Measurements from ENCODE around the gene FAM110A. TPM values are rescaled to one million over a fixed set of nuclear protein-coding genes. Genes with fewer than 3 reads are reported as not detected.

The FAM110A gene
- total RNA-seq, 1 experiment from 2014 or later: 2.6 TPM

DNA sequence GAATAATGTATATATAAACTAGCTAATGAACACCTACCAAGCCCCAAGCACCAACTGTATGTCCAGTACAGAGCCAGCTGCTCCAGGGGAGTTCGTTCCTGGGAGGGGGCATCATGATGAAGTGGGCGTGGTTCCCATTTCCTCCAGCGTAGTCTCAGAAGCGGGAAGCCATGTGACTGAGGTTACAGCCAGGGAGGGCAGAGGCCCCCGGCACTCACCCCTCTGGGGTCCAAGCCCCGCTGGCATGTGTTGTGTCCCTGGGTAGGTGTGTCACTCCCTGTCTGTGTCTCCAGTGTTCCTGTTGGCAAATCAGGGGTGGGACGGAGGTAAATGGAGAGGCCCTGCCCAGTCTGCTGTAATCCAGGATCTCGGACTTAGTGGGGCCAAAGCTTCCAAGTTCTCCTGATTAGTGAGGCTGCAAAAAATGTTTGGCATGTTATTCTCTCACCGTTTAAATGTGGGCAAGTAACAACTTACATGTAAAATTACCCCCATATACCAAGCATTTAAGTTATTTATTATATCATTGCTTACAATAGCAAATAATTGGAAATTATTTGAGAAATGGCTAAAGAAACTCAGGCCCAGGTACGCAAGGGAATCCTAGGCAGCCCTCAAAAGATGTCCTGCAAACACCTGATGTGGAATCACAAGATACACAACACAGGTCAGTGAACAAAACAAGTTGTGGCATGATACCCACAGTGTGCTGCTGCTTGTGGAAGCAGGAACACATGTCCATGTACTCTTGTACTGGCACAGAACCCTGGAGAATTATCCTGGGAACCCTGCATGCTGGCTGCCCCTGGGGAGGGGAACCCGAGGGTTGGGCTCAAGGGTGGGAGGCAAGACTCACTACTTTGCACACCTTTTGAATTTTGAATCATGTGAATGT is 22.2 kb downstream of the FAM110A start:
- in situ Hi-C loops (cut with HindIII; ENCODE audit: low pct_unique_long_range_greater_than_20kb, low sequenced_read_pairs): no loop called here
- no peak for DNase-seq (ENCODE audit: low read depth, low spot score)

- DNase-seq (ENCODE audit: low read depth, low spot score): peak; percentile 13
- in situ Hi-C loops (cut with HindIII; ENCODE audit: low pct_unique_long_range_greater_than_20kb, low sequenced_read_pairs): no loop called here
These were observed 22.9 kb downstream of the FAM110A start for GRCh38 chr20:856361-856775.

DNA sequence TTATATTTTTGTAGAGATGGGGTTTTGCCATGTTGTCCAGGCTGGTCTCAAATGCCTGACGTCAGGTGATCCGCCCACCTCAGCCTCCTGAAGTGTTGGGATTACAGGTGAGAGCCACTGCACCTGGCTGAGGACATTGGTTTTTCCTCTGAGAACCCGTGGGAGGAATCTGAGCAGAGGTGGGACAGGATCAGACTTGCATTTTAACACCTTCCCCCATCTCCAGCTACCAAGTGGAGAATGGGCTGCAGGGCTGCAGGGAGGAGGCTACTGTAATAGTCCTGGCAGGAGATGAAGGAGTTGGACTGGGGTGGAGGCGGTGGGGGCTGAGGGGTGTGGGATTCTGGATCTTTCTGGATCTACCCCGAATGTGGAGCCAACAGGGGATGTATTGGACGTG is 24.5 kb downstream of the FAM110A start:
- DNase-seq (ENCODE audit: low read depth, low spot score): no peak
- in situ Hi-C loops (cut with HindIII; ENCODE audit: low pct_unique_long_range_greater_than_20kb, low sequenced_read_pairs): no loop called here

DNA sequence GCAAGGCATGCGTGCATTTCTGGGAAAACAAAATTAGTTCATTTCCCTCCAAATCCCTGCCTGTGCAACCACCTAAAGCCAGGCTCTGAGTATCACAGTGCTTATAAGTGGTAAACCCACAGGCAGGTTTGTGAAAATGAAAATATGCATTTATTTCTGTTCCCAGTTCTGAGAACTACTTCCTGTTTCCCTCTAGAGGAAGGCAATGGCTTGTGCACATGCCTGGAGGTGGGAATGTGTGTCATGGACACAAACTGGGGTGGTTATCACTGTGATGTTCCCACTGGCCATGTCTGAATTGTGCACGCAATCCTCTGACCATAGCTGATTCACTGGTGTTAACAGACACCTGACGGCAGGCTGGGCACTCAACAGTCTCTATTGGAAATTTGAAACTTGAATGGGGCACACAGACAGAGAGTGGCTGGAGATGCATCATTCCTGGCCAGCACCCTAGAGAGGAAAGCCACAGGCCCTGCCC is 26.3 kb downstream of the FAM110A start:
- in situ Hi-C loops (cut with HindIII; ENCODE audit: low pct_unique_long_range_greater_than_20kb, low sequenced_read_pairs): no loop called here
- no peak for DNase-seq (ENCODE audit: low read depth, low spot score)

DNA sequence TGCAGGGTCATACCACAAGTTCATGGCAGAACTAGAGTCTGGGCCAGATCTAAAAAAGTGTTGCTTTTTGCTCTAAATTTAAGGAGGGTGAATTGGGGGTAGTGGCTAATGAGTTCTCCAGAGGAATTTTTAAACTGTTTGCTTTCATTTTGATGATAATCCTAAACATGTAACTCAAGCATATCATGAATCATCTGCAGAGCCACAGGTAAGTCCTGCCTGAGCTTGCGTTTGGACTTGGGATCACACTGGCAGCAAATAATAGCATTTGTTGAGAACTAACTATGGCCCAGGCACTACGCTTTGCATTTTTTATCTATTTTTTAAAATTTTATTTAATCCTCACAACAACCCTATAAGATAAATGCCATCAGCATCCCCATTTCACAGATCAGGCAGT is 27.4 kb downstream of the FAM110A start:
- DNase-seq (ENCODE audit: low read depth, low spot score): no peak
- in situ Hi-C loops (cut with HindIII; ENCODE audit: low pct_unique_long_range_greater_than_20kb, low sequenced_read_pairs): no loop called here

- in situ Hi-C loops (cut with HindIII; ENCODE audit: low pct_unique_long_range_greater_than_20kb, low sequenced_read_pairs): no loop called here
- DNase-seq (ENCODE audit: low read depth, low spot score): no peak
These were observed 31.9 kb downstream of the FAM110A start for GRCh38 chr20:865440-865839.

GRCh38 chr20:868279-868678 is 34.8 kb downstream of the FAM110A start:
- no peak for DNase-seq (ENCODE audit: low read depth, low spot score)
- in situ Hi-C loops (cut with HindIII; ENCODE audit: low pct_unique_long_range_greater_than_20kb, low sequenced_read_pairs): no loop called here

GRCh38 chr20:869606-870005 is 36.1 kb downstream of the FAM110A start:
- no peak for DNase-seq (ENCODE audit: low read depth, low spot score)
- in situ Hi-C loops (cut with HindIII; ENCODE audit: low pct_unique_long_range_greater_than_20kb, low sequenced_read_pairs): no loop called here

DNA sequence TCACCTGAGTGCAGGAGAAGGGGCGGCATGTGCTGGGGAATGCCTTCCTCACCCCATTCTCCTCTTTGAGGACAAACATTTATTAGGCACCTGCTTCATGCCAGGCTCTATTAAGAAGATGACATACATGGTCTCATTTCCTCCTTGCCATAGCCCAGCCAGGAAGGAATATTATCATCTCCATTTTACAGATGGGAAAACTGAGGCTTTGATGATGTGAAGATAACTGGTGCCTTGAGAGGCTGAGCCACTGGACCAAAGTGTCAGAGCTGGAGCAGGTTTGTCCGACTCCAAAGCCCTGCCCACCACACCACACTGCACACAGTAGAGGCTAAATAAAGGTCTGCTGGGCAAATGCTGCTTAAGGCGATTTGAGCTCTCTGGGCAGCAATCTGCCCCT is 37.2 kb downstream of the FAM110A start:
- no peak for DNase-seq (ENCODE audit: low read depth, low spot score)
- in situ Hi-C loops (cut with HindIII; ENCODE audit: low pct_unique_long_range_greater_than_20kb, low sequenced_read_pairs): no loop called here

DNA sequence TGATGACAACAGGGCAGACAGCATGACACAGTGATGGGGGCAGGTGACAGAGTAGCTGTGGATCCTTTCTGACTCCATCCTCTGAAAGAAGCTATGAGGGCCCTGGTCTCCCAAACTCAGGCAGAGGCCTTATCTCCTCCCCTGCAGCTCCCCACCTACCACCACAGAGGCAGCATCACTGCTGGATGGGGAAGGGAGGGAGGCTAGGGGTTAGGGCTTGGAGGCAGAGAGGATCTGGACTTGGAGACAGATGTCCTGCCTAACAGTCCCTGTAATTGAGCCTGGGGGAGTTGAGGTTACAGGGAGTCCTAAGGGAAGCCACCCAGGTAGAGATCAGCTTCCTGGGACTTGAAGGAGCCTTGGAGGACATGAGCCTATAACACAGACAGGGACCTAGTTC is 37.9 kb downstream of the FAM110A start:
- in situ Hi-C loops (cut with HindIII; ENCODE audit: low pct_unique_long_range_greater_than_20kb, low sequenced_read_pairs): no loop called here
- DNase-seq (ENCODE audit: low read depth, low spot score): no peak

- DNase-seq (ENCODE audit: low read depth, low spot score): no peak
These were observed 38.4 kb downstream of the FAM110A start for GRCh38 chr20:871948-872347.

GRCh38 chr20:872855-873520 is 39.5 kb downstream of the FAM110A start:
- no peak for DNase-seq (ENCODE audit: low read depth, low spot score)
- in situ Hi-C loops (cut with HindIII; ENCODE audit: low pct_unique_long_range_greater_than_20kb, low sequenced_read_pairs): no loop called here

More at GRCh38 chr20:871948-872347, 38.4 kb downstream of the FAM110A start:
- in situ Hi-C loops (cut with HindIII; ENCODE audit: low pct_unique_long_range_greater_than_20kb, low sequenced_read_pairs): no loop called here

- in situ Hi-C loops (cut with HindIII; ENCODE audit: low pct_unique_long_range_greater_than_20kb, low sequenced_read_pairs): no loop called here
- DNase-seq (ENCODE audit: low read depth, low spot score): no peak
These were observed 40.5 kb downstream of the FAM110A start for GRCh38 chr20:873875-874607.

- no peak for DNase-seq (ENCODE audit: low read depth, low spot score)
- in situ Hi-C loops (cut with HindIII; ENCODE audit: low pct_unique_long_range_greater_than_20kb, low sequenced_read_pairs): no loop called here
These were observed 41.6 kb downstream of the FAM110A start for GRCh38 chr20:875115-875514.

DNA sequence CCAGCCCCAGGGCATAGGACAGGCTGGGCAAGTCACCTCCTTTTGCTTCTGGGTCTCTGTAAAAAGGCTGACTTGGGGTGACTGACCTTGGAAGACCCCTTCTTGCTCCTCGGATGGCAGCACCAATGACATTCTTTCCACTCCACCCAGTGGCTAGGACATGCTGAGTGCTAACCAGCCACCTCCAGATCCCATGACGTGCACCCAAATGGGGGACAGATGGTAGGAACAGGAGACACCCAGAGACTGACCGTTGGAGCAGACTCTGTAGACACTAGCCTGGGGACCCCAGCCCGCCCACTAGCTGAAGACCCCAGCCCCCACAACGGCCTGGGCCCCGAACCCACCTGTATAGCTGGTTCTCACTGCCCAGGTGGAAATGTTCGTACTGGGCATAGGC is 44.3 kb downstream of the FAM110A start:
- in situ Hi-C loops (cut with HindIII; ENCODE audit: low pct_unique_long_range_greater_than_20kb, low sequenced_read_pairs): no loop called here
- no peak for DNase-seq (ENCODE audit: low read depth, low spot score)

DNA sequence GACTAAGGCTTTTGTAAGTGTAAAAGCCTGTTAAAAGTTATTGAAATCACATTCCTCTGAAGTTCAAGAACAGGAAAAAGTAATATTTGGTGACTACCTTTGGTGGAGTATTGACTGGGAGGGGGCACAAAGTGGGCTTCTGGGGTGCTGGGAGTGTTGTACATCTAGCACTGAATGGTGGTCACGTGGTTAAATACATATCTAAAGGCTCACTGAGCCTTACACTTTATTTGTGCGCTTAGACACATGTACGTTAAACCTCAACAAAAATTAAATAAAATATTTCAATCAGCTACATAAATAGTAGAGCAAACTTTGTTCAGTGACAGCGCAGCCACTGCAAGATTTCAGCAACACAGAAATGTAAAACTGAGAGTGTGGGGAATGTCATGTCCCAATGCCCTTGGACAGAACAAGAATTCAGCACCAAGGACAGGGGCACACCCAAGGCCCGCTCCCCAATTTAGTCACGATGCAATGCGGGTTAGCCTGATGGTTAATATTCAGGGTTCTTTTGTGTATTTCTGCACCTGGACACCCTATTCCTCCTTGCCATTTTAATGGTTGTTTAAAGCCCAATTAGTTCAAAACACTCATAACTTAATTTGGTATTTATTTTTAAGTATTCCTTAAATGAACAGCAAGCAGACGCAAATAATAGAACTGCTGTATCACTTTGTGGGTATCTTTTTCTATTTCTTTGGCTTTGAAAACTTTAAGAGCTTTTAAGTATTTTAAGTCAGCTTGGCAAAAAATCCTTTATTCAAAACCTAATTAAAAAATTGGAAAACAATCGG is 45.2 kb downstream of the FAM110A start:
- DNase-seq (ENCODE audit: low read depth, low spot score): peak; percentile 32
- in situ Hi-C loops (cut with HindIII; ENCODE audit: low pct_unique_long_range_greater_than_20kb, low sequenced_read_pairs): no loop called here

DNA sequence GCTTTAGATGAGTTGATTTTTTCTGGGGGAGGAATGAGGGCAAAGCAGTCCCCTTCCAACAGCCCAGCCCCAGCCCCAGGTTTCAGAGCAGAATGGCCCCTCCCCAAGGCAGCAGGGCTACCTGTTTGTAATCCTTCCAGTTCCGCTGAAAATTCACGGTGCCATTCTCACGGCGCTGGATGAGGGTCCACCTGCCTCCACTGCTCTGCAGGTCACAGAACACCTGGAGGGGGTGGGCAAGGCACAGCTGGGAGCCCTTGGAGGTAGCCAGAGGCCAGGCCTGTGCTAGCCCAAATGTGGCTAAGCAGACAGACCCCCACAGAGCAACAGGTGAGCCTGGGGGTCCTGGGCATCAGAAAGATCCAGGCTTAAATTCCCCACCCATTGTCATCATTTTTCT is 46.1 kb downstream of the FAM110A start:
- no peak for DNase-seq (ENCODE audit: low read depth, low spot score)
- in situ Hi-C loops (cut with HindIII; ENCODE audit: low pct_unique_long_range_greater_than_20kb, low sequenced_read_pairs): no loop called here

All from SK-MEL-5 (cell line).